NCI-H2196 (cell line): Measurements from ENCODE around the gene HRH2.
"Not testable (repeated sequence)": the region's sequence is repeated elsewhere in the genome, so short reads cannot be mapped to it uniquely, and the experiment has no call there.

ENCODE experiments used
- DNase-seq: peaks from one replicate; lab custom pipeline; 2025; ENCODE audit not compliant: unreplicated experiment; lab: John Stamatoyannopoulos, UW

HRH2 gene, protein sequence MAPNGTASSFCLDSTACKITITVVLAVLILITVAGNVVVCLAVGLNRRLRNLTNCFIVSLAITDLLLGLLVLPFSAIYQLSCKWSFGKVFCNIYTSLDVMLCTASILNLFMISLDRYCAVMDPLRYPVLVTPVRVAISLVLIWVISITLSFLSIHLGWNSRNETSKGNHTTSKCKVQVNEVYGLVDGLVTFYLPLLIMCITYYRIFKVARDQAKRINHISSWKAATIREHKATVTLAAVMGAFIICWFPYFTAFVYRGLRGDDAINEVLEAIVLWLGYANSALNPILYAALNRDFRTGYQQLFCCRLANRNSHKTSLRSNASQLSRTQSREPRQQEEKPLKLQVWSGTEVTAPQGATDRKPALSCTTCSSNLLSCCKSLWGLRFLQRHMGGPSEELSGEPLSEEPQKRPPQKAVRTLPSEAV

DNA sequence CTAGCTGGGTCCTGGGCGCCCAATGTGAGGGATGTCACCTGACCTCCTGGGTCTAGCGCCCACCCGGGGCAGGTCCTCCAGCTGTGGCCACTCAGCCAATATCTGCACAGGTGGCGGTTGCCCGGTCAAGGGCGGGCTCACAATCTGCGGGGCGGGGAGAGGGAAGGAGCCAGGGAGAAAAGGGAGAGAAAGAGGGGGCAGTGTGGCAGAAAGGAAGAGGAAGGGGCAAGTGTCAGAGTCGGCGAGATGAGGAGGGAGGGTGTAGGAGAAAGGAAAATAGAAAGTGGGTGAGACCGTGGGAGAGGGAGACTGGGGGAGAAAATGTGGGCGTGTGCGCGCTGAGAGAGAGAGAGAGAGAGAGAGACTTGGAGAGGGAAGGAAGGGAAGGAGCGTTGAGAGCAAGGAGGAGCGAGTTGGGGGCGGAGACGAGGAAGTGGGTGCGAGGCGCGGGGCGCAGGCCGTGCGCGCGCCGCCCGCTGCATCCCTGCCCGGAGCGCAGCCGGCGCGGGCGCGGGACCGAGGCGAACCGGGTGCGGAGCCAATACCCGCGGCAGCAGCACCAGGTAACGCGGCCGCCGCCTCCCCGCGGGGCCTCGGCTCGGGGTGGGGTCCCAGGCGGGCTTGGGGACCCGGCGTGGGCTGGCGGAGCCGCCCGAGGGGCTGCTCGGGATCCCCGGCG lies at the start of gene HRH2:
TSS of gene HRH2 (plus strand) at position 479 of the 679 bp plus-strand sequence. CDS start 25,163 bp downstream, outside the sequence.
- peak; percentile 36 for DNase-seq

DNA sequence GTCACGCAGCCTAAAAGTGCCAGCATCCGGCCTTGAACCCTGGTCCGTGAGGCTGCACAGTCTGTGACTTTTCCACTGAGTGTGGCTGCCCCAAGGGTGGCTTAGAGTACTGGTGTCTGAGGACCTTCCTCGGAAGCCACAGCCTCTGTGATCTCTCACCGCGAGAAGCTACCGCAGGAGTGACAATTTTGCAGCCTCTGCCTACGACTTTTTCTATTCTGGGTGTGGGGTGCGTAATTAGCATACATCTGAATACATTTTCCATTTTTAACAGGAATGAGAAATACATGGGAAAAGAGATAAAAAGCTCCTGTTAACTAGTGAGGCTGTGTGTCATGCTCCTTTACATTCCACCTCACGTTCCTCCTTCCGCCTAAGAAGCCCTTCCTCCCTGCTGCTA lies 48.3 kb upstream of the HRH2 start:
- no peak for DNase-seq

DNA sequence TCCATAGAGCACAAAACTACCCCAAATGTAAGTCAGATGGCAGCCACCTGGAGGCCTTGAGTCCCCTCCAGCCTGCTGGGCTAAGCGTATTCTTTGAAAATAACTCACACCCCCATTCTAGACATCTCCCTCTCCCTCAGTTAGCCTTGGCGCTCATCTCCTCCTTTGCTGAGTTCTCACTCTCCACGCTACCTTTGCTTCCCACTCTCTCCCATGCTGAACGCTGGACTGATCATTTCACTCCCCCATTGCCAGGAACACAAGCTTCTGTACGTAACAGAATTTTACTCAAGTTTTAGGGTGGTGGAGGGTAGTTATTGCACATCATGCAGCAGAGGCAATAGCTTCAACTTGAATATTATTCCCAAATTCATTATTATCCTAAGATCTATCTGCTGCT lies 47.5 kb upstream of the HRH2 start:
- DNase-seq, result no peak

DNA sequence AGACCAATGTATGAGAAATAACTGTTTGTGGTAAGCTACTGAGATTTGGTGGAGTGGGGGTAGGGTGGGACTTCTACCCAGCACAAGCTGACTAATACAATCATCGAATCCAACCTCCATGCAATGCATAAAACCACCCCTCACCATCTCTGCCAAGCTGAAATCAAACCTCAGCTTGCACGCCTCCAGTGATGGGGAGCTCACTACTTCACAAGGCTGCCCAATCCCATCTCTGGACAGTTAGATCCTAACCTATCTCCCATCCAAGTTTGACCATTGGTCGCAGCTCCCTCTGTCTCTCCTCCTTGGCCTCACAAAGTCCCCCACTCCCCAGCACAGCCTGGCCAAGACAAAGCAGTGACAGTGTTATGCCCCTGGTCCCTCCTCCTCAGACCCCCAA lies 47.0 kb upstream of the HRH2 start:
- no peak for DNase-seq

DNA sequence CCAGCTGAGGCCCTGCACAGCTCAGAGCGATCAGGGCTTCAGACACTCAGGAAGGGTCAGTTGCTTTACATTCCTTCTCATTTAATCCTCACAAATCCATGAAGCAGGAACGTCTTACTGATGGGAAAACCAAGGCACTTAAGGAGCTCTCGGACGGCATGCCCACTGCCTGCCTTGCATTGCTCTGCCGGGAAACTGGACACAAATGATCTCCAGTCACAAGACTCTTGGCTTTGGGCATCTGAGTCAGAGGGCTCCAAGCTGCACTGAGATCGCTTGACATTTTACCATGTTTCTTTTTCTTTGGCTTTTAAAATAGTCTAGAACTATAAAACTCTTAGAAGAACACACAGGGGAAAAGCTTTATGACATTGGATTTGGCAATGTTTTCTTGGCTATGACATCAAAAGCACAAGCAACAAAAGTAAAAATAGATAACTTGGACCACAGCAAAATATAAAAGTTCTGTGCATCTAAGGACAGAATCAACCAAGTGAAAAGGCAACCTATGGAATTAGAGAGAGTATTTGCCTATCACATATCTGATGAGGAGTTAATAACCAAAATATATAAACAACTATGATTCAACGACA lies 43.6 kb upstream of the HRH2 start:
- no peak for DNase-seq

DNA sequence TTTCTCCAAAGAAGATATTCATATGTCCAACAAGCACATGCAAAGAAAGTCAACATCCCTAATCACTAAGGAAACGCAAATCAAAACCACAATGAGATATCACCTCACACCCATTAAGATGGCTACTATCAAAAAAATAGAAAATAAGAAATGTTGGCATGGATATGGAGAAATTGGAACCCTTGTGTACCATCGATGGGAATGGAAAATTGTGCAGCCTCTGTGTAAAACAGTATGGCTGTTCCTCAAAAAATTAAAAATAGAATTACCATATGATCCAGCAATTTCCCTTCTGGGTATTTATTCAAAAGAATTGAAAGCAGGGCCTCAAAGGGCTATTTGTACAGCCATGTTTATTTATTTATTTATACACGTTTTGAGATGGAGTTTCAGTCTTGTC lies 43.0 kb upstream of the HRH2 start:
- DNase-seq, result no peak

DNA sequence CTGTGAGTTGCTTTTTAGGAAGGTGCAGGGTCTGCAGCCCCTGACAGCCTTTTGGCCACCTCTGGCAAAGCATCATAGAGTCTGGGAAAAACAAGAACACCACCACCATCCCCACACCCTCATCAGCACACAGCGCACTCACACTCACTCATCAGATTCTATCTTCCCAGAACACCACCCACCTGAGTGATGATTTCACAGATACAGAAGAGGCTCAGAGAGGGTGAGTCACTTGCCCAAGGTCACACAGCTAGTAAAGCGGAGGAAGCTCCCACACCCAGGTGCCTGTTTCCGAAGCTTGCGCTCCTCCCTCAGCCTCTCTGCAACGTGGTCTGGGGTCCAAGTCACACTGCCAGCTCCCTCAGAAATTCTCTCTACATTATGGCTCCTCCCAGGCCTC lies 41.8 kb upstream of the HRH2 start:
- no peak for DNase-seq

DNA sequence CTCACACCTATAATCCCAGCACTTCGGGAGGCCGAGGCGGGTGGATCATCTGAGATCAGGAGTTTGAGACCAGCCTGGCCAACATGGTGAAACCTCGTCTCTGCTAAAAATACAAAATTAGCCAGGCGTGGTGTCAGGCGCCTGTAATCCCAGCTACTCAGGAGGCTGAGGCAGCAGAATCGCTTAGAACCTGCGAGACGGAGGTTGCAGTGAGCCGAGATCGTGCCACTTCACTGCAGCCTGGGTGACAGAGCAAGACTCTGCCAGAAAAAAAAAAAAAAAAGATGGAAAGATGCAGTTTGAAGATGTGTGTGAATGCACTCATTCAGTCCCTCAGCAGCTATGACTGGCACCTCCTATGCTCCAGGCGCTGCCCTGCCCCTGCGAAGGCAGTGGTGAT lies 41.3 kb upstream of the HRH2 start:
- DNase-seq, result not testable (repeated sequence)

DNA sequence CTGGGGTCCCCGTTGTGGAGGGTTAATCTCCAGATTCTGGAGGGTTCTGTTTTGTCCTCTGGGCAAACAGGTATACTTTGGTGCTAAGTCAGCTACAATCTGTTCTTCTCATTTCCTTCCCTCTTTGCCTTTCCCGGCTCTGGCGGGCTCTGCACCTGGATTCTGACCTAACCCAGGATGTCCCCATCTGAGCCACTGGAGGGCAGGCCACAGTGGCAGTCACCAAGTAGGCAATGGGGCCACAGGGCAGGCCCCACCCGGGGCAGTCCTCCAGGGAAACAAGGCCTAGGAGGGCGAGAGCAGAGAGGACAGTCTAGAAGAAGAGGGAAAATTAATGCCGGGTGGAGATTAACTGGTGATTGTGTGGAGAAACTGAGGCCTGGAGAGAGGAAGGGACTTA lies 40.4 kb upstream of the HRH2 start:
- DNase-seq, result no peak

DNA sequence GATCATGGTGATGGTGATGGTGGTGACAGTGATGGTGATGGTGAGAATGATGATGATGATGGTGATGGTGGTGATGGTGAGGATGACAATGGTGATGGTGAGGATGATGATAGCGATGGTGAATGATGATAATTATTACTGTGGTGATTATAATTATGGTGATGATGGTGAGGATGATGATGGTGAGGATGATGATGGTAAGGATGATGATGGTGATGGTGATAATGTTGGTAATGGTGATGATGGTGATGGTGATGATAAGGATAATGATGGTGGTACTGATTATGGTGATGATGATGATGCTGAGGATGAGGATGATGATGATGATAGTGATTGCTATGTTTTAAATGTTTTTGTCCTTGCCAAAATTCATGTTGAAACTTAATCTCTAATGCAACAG lies 37.3 kb upstream of the HRH2 start:
- no peak for DNase-seq

DNA sequence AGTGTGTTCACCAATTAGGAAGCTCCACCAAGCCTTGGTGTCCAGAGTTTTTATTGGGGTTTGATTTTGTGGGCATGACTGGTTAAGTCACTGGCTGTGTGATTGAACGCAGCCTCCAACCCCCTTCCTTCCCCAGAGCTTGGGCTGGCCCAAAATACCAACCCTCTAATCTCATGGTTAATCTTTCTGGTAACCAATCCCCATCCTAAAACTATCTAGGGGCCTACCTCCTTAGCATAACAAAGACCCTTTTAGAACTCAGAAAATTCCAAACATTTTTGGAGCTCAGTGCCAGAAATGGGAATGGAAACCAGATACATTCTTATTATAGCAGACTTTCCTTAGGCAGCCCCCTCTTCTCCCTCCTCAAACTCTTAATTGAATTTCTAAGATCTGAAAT lies 35.9 kb upstream of the HRH2 start:
- no peak for DNase-seq

DNA sequence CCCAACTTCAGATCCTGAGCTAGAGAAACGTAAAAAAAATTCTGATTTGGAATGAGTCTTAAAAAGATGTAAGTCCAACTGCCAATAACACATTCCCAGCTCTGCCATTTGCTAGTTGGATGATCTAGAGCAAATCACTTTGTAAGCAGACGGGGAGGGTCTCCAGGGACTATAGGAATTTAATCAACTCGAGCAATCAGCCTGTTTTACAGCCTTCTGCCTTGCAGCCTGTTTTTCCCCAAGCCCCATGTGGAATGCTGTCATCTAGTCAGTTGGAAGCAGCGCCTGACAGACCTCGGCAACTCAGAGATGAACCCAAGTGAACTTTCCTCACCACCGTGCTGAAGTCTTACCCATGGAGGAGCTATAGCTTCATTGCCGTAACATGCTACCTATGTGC lies 34.8 kb upstream of the HRH2 start:
- DNase-seq, result no peak

DNA sequence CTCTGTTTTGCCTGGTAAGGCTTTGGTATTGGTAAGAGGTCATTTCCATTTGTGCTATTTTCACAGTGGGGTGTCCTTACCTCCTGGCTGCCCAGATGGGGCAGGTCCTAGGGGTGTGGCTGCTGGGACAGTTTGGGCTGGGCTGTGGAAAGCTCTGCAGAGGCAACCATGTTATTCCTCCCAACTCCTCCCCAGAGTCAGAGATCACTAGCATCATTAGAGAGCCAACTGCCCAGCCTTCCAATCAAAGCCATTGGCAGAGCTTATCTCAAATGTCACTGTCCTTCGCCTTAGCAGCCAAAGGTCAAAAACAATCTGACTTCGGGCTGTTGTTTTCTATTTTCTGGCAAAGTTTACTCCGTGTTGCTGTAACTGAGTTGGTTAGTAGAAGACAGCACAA lies 33.6 kb upstream of the HRH2 start:
- DNase-seq, result no peak

DNA sequence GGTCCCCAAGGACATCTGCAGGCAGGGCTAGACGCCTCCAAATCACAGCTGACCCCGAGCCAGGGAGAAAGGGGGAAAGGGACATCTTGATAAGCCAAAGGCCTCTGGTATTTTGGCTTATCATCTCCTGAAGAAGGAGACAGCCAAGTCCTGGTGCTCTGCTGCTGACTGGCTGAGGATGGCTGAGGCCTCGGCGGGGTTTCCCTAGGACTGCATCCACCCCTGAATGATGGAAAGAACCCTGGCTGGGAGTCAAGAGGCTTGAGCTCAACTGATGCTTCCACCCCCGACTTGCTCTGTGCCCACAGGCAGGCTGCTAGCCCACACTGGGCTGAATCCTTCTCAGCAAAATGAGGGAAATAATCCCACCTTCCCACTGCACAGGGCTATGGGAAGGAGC lies 30.9 kb upstream of the HRH2 start:
- no peak for DNase-seq

DNA sequence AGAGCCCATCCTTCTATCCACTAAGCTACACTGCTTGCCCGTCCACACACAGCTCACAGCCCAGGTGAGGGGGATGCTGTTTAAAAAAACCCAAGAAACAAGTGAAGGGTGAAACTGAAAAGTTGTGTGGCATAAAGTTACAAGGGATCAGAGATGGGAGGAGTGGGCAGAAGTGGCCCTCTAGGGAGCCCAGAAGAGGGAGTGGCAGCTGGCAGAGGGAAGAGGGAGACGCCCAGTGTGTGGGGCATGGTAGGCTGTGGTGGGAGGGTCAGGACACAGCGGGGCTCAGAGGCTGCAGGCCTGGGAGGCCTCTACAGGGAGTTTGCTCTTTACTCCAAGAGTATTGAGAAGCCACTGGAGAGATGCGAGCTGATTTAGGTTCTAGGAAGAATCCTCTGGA lies 30.1 kb upstream of the HRH2 start:
- DNase-seq, result no peak

DNA sequence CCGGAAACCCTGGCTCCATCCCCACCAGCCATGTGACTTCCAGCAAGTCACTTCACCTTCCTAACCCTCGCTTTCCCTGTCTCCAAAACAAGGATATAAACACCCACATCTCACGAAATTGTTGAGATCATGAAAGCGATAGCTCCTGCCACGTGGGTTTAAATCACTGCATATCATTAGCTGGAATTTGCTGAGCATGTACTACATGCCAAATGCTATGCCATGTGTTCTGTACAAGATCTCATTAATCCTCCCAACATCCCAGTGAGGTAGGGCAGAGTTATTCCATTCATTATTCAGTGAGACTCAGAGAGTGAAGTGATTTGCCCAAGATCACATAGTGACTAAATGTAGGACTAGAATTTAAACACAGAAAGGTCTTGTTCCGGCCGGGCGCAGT lies 29.2 kb upstream of the HRH2 start:
- no peak for DNase-seq

DNA sequence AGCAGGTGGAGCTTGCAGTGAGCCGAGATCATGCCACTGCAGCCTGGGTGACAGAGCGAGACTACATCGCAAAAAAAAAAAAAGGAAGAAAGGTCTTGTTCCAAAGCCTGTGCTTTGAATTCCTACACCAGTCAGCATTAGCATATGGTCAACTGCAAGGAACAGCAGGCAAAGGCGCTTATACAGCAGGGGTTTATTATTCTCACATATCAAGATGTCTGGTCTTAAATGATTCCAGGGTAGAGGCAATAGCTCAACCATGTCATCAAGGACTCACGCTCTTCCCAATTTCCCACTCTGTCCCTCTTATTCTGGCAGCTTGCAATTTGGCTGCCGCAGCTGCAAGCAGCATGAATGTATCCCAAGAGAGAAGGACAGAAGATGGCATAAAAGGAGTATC lies 28.6 kb upstream of the HRH2 start:
- no peak for DNase-seq

DNA sequence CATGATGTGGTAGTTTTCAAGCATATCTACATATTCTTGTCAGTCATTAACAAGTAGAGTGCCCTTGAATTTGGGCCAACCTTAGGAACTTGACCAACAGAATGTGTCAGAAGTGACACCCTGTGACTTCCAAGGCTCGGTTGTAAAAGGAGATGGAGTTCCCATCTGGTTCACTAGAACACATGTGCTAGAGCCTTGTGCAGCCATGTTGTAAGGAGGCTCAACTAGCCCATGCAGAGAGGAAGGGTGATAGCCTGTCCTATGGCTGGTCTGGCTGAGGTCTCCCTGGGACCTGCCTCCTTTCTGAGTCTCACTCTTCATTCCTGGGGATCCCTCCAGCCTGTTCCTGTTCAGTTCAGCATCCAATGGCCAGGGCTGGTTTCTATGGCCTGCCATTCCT lies 28.1 kb upstream of the HRH2 start:
- DNase-seq, result no peak

DNA sequence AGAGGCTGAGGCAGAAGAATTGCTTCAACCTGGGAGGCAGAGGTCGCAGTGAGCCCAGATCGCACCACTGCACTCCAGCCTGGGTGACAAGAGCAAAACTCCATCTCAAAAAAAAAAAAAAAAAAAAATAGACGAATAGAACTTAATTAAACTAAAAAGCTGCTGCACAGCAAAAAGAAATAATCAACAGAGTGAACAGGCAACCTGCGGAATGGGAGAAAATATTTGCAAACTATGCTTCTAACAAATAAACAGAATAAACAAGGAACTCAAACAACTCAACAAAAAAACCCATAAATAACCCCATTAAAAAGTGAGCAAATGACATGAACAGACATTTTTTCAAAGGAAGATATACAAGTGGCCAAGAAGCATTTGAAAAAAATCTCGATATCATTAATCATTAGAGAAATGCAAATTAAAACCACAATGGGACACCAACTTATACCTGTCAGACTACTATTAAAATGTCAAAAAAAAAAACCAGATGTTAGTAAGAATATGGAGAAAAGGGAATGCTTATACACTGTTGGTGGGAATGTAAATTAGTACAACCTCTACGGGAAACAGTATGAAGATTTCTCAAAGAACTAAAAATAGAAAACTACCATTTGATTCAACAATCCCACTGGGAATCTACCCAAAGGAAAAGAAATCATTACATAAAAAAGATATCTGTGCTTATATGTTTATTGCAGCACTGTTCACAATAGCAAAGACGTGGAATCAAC lies 21.9 kb upstream of the HRH2 start:
- no peak for DNase-seq

DNA sequence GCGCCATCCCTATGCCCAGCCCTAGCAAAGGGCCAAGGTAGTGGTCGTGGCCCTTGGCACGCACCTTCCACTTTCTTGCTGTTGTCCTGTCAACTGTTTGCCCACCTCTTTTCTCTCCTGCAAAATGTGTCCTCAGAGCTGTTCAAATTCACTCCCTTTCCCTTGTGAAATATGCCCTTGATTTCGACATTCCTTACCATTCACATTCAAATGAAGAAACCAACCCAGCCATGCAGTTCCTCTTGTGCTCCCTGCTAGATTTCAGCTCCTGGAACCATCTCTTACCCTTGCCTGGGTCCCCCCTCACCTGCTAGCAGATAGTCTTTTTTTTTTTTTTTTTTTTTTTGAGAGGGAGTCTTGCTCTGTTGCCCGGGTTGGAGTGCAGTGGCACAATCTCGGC lies 19.6 kb upstream of the HRH2 start:
- no peak for DNase-seq

DNA sequence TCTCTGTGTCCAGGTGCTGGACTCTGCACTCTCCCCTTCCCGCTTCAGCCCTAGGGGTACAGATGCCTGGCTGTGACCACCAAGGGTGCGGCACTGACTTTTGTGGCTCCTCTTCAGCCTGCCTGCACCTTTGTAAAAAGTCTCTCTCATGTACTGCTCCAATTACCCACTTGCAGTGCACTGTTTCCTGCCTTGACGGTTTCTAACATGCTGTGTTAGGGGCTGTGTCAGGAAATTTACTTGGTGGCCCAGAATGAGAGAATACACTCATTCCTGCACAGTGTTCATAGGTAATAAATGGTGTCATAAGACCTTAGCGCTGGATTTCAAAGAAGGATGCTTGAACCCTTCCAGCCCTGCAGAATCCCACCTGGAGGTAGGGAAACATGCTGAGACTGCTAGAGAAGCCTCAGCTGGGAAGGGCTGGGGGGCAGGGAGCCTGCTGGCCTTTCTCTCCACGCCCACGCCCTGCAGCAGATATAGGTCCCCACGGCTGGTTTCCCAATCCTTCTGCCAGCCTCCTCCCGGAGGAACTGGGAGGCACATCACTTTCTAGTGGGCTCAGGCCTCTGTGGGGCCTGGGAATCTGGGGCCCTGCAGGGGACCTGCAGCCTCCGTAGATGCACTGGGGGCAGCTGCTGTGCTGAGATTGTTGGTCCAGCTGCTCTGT lies 17.6 kb upstream of the HRH2 start:
- DNase-seq, result no peak
